T-helper 2 cell (primary cell): ENCODE measurements around the gene TLE7.

Experiments used
- DNase-seq, 5 experiments: peaks; one replicate each; pipeline versions ENCODE4 v3.0.0 to v3.0.0-alpha.2; 2012 to 2022
- total RNA-seq, 2 donors: gene quantifications; one replicate each; lab custom pipeline; 2026; lab: John Stamatoyannopoulos, UW

Gene TLE7
- 0 reads per million in 2 donors for total RNA-seq

DNA sequence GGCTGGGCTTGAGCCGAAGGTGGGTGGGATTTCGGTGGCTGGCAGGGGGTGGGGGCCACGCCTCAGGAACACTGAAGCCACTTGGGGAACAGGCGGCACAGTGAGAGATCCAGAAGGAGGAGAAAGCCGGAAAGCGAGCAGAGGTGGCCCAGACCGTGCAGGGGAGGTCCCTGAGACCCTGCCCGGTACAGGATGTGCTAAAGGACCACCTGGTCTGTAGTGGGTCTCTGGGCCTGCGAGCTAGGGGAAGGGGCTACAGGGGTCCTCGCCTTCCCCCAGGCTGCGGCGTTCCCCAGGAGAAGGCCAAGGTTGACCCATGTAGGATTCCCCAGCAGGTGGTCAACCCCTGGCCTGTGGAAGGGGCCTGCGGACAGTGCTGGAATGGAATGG is at the start of gene TLE7:
Gene TLE7 (minus strand): TSS at position 4 of the 390 bp plus-strand sequence. CDS start 8,730 bp downstream, outside the sequence.
- DNase-seq: no peak

DNA sequence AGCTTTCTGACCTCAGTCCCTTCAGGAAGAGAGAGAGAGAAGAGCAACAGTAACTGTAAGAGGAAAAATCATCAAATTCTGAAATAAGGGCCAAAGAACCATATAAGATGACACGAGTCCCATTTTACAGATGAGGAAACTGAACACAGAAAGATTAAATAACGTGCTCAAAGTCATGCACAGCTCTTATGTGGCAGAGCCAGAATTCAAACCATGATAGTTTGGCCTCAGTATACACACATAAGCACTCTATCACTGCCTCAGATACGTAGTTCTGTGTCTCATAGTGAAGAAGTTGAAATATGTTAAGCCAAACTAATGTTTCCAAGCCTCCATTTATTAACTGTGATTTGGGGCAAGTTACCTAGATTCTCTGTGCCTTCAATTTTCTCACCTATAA is 49.2 kb upstream of the TLE7 start:
- DNase-seq: no peak

DNA sequence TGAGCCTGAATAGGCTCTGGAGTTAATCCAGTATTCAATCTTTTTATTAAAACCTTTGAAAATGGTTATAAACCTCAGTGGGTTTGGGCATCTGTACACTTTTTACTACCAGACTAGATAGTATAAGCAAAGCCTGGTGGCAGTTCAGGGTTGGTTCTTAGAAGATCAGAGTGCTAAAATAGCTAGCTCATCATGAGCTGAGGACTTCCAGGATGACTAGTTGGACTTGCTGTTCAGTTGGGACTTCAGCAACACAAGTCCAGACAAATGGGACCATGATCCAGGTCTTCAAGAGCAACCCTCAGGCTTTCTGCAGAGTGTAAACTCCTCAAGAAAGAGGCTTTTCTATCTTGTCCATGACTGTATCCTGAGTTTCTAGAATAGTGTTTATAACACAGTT is 48.5 kb upstream of the TLE7 start:
- no peak for DNase-seq

DNA sequence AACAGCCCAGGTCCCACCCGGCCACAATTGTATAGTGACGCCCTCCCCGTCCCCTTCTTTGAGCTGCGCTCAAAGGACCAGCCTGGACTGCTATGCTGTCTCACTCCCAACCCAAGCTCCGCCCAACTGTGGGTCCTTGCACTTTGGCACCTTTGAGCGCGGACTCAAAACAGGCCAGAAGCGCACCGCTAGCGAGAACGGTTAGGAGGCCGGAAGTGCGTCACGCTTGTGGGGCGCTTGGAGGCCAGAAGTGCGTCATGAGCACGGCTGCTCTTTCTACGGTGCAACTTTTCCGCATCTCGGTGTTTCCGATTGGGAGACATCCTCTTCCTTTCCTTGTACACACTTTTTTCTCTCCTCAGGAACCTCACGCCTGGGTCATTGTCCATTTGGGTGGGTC is 47.3 kb upstream of the TLE7 start, which contains the start of gene ZNF19:
Gene ZNF19 (minus strand): TSS at position 203 of the 400 bp plus-strand sequence. CDS start 7,210 bp downstream, outside the sequence.
- no peak for DNase-seq

DNA sequence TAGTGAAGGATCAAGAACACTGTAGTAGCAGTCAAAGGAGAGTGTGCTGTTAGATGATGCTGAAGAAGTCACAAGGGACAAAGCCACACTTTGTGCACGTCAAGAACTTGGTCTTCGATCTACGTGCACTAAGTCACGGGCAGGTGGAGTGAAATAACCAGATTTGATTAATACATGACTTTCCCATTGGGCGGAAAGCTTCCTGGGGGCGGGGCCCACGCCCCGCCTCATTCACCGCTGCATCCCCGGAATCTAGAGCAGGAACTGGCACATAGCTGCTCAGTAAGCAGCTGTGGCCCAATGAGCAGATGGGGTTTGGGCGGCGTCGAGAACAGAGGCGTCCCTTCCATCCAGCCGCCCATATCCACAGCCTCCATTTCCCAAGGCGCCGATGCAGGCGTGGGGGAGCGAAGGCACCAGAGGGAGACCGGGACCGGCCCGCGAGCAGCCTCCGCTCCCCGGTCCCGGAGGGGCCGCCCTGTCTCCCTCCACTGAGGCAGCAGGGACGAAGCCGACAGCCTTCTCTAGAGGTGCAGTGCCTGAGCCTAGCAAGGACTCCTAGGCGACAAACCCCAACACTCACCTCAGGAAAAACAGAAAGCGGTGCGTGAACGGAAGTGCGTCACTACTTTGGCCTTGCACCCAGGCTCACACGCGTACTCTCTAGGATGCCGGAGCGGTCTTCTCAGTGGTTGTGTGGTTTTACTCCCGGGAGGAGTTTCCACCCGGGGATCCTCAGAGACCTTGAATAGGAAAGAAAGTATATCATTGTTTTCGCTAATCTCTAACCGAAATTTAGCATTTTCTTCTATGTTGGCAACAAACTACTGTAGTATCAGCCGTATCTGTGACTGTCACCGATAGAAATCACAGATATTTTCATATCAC is 42.4 kb upstream of the TLE7 start:
- peak; percentile 33 to 96 (median 74) for DNase-seq

DNA sequence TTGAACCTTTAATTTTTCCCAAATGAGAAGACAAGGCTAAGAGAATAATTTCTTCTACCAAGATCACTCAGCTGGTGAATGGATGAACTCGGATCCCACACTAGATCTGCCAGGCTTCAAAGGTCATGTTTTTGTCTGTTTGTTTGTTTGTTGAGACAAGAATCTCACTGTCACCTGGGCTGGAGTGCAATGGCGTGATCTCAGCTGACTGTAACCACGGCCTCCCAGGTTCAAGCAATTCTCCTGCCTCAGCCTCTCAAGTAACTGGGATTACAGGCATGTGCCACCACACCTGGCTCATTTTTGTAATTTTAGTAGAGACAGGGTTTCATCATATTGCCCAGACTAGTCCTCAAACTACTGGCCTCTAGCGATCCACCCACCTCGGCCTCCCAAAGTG is 40.7 kb upstream of the TLE7 start:
- DNase-seq: no peak

DNA sequence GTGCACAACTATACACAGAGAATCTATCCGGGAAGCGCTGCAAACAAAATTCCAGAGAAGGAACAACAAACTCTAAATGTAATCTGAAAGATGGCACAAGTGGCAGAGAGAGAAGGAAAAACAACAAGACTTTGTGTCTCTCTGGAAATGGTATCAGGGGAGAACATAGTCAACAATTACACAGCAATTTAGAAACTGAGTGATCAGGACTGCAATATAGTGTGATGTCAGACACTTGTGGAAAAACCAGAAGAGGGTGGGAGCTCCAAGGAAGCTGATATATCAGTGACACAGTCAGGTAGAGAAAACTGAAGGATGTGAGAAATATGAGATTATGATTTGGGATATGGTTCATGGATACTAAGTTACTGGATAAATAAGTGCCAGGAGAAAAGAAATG is 39.1 kb upstream of the TLE7 start:
- DNase-seq: no peak

DNA sequence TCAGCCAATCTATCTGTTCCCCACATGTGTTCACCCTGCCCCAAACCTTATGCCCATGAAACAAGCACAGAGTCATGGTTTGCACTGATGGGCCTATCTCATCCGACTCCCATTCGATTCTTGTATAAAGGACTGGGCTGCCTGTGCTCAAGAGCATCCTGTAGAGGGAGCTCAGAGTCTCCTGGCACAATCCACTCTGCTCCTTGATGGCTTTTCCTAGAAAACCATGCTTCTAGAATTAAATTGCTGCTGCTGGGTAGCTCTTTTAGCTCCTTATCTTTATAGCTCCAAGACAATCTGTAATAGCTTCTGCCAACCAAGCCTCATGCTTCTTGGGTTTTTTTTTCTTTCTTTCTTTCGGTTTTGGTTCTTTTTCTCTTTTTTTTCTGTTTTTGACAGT is 37.6 kb upstream of the TLE7 start:
- DNase-seq: no peak

DNA sequence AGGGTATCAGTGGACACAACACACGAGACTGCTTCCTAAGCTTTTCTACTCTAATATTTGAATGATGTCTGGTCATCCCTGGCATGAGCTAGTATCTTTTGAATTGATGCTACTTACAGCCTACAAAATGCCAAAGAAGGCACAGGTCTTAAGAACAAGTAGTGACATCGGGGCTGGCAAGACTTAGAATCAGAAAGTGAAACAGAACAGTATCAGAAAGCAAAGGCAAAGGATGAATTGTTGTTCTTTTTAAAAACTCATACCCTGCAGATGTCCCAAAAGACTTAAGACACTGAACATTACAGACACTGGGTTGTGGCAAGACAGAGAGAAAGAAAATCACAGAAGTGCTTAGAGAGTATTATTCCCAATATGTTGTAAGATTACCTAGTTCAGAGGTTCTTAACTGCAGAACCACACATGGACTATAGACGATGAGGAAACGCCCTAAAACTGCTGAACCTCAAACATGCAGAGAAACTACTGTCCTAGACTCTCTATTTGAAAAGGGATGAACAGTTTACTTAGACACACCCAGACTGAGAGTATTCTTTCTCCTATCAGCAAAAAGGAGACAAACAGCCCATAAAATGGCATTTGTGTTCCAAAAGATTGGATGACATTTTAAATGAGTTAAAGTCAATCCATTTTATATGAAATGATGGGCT is 34.7 kb upstream of the TLE7 start:
- DNase-seq: no peak

DNA sequence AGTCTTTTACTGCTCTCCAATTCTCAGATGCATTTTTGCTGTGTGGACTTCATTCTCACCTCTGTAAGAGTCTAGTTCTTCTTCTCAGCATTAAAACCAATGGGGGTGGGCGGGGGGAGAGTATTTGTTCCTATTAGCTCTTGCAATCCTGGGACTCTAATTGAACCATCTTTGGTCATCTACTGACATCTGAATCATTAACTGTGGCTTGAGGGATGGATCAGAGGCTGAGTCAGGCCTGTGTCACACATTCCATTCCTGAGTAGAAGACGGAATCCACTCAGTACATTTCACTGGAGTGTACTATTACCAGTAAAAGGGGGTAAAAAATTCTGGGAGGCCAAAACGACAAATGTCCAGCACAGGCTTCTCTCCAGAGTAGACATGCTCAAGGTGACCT is 33.0 kb upstream of the TLE7 start:
- DNase-seq: no peak

DNA sequence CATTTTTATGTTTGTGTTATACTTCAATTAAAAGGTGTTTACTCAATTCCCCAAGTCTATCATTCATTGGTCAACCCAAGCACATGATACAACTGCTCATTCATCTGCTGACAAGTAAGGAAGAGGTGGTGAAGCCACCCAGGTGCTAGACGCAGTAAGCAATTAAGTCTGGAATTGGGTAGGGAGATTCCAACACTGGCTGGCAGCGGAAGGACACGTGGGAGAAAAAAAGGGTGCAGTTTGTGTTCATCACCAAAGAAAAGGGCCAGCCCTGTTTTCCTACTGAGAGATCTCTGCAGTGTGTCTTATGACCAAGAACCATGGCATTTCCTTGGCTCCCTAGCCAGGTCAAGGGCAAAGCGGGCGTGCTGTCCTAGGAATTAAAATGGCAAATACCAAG is 32.0 kb upstream of the TLE7 start:
- DNase-seq: no peak

DNA sequence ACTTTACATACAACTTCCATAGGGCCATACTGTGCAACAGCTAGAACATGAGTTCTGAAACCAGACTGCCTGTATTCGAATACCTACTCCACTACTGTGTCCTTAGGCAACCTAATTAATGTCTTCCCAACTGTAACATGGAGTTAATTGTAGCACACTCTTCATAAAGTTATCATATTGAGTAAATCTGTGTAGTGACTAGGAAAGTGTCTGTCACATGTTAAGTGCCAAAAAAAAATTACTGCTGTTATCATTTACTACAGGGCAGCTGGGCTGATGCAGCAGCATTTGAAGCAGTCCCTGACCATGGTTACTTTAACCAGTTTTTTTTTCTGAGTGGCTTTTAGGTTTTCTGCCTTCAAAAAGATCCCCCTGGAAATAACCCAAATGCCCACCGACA is 31.1 kb upstream of the TLE7 start:
- no peak for DNase-seq

DNA sequence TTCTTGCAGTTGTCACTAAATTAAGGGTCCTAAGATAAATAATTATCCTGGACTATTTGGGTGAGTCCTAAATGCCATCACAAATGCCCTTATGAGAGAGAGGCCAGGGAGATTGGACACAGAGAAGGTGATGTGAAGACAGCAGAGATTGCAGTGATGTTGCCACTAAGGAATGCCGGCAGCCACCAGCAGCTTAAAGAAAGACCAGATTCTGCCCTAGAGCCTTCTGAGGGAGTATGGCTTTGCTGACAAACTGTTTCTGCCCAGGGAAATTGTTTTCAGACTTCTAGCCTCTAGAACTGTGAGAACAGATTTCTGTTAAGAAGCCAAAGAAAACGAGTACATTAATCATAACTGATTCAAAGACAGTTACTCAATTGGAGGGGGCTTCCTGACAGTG is 30.2 kb upstream of the TLE7 start:
- DNase-seq: no peak

DNA sequence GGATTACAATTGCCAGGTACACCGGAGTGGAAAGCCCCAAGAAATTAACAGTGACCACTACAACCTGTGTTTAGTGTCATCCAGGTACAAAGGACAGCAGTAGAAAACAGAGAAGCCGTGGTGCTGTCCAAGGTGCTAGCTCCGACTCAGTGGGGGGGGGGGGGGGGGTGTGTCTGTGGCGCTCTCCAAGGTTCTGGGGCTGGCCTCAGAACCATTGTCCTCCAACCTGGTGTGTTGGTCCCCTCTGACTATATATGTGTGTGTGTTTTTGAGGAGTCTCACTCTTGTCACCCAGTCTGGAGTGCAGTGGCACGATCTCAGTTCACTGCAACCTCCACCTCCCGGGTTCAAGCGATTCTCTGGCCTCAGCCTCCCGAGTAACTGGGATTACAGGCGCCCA is 26.0 kb upstream of the TLE7 start:
- DNase-seq: peak in 3 of 5 experiments; percentile 3 to 44 (median 41)

DNA sequence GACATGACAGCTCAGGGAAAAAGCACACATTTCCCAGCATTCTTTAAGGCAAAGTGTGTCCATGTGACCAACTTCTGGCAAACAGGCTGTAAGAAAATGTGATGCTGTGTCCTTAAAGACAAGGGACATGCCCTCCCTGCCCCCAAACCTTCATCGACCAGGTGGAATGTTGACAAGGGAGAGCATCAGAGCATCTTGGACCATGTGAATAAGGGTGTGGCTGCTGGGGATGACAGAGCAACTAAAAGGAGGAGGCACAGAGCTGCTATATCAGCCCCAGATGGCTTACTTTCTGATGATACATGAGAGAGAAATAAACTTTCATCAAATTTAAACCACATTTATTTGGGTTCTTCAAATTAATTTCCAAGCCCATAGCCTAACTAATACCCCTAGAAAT is 22.4 kb upstream of the TLE7 start:
- DNase-seq: no peak

DNA sequence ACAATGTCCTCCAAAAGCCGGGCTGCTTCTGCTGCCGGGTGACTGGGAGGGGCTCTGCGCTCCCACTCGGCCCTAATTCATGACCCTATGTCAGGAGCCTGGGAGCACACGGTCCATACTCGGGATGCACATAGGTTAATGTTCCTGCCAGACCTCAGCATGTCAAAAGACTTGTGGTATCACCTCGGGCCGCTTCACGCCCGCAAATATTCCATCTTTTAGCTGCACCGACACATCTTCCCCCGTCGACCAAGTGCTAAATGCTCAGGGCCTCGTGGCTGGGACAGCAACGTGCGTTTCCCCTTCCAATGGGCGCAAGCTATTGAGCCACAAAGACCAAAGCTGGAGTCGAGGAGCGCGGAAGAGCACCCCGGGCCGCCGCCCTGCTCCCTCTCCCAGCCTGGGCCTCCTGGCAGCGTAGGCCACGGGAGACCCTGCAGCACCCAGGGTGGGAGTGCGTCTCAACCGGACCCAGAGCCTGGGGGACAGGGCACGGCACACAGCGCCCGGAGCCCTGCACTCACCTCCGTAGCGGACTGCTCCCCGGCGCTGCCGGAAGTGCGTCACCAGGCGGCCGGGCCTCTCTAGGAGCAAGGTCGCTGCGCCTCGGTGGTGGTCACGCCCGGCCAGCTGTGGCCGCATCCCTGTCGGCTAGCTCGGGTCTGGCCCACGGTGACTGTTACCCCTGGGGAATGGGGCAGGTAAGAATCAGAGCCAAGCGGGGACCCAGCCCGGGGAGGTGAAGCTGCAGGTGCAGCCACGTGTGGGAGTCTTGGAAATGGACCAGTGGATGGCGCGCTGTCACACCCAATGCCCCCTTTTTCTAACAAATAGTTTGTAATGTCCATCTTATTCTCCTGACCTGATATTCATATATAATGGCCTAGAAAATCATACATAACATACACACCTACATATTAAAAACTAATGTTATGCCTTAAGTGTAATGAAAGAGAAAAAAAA is 20.1 kb upstream of the TLE7 start, which contains the start of gene ZNF23:
Gene ZNF23 (minus strand): TSS at position 562 of the 963 bp plus-strand sequence. CDS start 5,451 bp downstream, outside the sequence.
- DNase-seq: peak; percentile 49 to 83 (median 63)

DNA sequence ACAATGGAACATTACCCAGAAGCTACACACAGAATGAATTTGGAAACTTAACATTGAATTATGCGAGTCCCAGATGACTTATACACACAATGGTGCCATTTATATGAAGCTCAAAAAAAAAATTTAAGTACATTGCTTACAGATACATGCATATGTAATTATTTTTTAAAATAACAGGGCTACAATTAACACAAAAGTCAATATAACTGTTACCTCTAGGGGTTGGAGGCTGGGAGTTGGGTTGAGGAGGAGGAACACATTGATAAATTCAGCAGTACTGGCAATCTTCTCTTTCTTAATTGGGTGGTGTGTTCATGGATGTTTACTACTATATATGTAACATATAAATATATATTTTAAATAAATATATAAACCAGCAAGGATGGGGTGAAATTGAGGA is 19.1 kb upstream of the TLE7 start:
- no peak for DNase-seq

DNA sequence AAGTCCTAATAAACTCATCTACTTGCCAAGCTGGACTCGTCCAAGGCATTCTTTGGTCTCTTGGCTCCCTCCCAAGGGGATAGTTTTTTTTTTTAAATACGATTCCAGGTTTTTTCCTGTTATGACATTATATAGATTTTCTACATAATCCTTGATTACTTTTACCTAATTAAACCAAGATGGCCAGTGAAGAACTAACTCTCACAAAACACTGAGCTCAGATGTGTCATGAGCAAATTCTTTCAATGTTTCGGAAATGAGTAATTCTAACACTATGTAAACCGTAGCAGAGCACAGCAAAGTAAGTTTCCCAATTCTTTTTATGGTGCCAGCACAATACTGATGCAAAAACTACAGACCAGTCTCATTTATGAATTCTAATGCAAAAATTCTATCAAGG is 18.4 kb upstream of the TLE7 start:
- DNase-seq: no peak

DNA sequence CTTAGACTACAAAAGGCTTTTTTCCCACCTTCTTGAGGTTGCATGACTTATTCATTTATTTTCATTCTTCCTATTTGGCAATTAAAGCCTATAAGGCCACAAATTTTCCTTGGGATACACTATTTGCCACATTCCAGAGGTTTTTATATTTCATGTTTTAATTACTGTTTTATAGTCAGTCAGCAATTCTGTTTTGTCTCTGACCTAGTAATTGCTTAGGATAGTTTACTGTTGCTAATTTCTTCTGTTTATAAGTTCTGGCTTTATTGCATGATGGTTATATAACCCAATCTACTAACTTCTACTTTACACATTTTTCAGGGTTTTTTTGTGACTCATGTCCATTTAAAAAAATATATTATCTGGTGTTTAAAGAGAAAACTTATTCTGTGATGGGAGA is 17.7 kb upstream of the TLE7 start:
- no peak for DNase-seq

DNA sequence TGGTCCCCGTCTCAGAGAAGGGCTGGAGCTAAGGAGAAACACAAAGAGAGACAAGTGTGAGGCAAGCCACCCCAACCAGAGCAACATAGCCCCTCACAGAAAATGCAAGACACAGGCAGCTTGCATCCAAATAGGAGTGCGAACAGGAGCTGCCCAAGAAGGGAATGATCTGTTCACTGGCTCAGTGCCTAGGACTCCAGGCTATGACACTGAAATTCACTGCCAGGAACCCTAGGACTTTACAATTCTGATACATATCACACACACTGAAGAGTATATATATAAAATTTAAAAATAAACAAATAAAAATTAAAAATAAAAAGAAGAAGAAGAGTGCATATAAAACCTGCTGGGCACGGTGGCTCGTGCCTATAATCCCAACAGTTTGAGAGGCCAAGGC is 14.9 kb upstream of the TLE7 start:
- no peak for DNase-seq

DNA sequence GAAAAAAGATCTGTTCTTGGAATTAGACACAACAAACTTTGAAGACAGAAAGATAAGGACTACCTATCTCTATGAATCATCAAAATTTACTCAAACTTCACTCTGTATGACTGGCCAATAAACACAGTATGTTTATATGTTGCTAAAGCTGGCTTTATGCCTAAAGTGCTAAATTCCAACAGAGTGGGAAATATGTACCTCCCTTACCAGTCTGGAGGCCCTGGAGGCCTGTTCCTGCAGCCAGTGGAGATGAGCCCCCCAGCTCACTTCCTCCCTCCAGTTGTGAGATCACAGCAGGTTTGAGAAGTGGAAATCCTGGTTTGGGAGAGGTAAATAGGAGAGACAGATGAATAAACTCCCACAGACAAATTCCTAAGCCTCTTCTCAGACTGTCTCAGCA is 11.2 kb upstream of the TLE7 start:
- no peak for DNase-seq

DNA sequence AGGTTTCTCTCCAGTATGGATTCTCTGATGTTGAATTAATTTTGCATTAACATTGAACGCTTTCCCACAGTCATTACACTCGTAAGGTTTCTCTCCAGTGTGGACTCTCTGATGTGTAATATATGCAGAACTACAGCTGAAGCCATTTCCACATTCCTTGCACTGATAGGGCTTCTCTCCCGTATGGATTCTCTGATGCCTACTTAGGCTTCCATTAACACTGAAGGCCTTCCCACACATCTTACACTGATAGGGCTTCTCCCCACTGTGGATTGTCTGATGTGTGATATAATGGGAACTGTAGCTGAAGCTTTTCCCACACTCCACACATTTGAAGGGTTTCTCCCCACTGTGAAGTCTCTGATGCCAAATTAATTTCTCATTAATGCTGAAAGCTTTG is 7.2 kb upstream of the TLE7 start:
- DNase-seq: no peak
